Left forelimb (tissue), 1 donor: ENCODE data around the gene SPTBN5.

ENCODE experiments used
- DNase-seq: peaks from one replicate; pipeline ENCODE4 v3.0.0-alpha.2; 2018; ENCODE audit warnings: low spot score

Gene SPTBN5

DNA sequence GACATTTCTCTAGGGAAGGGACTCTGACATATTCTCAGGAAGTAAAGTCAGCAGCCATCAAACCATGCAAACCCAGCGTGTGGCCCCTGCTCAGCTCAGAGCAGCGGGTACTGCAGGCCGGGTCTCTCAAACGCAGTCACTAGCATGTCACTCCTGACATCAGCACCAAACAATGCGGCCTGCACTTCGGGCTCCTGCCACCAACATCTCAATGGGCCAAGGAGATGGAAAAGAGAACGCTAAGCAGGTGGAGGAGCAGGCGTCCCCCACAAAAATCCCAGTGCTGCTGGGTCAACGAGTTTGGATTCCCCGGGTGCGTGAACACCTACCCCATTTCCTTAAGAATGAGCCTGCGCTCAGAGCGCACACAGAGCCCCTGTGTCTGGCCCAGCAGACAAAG lies 9.9 kb upstream of the SPTBN5 start:
- no peak for DNase-seq

GRCh38 chr15:41901431-41901830 lies 7.6 kb upstream of the SPTBN5 start:
- DNase-seq: no peak

DNA sequence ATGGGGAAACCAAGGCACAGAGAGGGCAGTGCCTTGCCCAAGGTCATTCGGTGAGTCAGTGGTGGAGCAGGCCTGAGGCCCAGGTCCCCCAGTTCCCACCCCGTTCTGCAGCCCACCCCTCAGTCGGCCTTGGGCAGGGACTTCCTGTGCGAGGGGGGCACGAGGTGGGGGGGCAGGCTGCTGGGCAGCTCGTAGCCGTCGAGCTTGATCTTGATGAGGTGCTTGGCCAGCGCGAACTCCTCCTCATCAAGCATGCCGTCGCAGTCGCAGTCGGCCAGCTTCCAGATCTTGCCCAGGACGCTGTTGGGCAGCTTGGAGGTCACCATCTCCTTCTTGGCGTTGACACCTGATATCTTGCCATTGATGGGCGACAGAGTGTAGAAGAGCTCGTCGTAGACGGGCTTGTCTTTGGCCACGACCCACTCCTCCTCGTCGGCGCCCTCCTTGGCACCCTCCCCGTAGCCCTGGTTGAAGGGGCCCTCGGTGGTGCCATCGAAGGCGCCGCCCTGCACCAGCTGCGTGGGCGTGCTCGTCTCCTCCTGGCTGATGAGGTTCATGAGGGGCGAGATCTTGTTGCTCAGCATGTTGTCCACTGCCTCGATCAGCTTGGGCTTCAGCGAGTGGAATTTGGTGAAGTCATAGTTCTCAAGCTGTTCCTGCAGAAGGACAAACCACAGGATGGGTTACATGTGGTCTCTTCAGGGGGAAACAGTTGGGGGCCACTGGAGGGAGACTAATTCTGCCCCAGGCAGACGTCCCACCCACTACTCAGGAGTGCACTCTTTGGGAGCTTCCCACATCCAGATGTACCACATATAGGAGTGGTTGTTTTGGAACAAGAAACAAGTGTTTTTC lies 6.9 kb upstream of the SPTBN5 start:
- no peak for DNase-seq

DNA sequence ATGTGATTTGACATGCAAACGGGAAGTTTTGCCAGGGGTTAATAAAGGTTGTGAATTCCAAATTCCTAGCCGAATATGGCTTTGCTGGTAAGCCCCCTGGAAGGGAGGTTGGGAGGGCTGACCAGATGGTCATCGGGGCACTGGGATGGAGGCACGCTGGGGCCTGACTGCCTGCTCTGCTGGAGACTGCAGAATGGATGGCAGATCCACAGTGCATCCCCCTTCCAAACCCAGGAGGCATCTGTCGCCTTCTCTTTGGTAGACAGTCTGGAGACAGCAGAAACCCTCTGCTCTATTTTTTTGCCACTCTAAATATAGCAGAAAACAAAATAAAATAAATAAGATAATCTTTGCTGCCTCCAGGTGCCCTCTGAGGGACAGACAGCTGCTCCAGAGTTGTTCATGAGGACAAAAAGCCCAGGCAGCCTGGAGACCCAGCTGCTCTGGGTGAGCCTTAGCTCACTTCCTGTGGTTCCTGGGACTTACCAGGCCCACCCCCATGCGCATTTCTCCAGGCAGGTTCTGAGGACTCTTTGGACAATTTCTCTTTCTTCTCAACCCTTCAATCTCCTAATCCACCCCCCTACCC lies 6.1 kb upstream of the SPTBN5 start:
- DNase-seq: no peak

DNA sequence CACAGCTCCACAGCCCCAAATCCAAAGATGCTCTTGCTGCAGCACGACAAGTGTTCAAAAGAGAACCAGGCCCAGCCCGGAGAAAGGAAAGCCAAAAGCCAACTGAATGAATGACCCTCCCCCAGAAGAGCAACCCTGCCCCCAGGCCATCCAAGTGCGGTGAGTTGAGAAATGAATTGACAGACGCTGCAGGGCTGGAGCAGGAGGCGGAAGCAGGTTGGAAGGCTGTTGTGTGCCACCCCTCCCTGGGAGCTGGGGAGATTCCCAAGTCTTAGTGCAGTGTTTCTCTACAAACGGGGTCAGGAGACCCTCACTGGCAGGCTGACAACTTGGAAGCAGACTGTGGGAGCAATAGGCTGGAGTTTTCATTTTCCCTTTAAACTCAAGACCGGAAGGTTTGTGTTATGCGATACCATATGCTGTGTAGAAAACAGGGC lies 3.5 kb upstream of the SPTBN5 start:
- no peak for DNase-seq

DNA sequence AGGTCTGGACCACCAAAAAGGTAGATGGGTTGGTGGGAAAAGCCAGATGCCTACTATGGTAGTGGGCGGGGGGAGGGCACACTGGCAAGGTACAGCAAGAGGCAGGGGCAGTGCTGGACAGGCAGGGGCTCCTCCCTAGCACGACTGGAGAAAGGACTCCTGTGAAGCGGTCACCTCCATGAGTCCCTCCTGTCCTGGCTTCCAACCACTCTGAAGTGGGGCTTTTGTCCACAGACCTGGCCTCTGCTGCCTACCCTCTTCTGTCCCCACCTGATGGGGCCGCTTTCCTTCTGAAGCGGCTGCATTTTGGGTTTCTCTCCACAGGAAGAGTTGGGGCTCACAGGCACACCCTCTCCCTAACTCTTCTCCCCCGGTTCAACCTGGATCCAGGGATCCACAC lies 2.7 kb upstream of the SPTBN5 start:
- no peak for DNase-seq

DNA sequence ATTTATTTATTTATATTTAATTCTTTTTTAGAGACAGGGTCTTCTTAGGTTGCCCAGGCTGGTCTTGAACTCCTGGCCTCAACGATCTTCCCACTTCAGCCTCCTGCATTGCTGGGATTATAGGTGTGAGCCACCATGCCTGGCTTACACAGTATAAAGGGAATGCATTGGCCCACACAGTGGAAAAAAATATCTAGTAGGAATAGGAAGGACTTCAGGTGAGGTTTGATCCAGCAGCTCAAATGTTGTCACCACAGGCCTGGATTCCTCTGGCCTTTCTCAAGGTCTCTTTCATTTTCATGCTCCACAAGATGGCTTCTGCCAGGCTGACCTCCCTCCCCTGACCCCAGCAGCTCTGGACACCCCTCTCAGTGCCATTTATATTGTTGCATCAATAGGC lies 2.1 kb upstream of the SPTBN5 start:
- no peak for DNase-seq

GRCh38 chr15:41895491-41895890 lies 1.6 kb upstream of the SPTBN5 start:
- no peak for DNase-seq

GRCh38 chr15:41894791-41895463 lies 1.1 kb upstream of the SPTBN5 start:
- no peak for DNase-seq

GRCh38 chr15:41894251-41894790 lies 468 bp upstream of the SPTBN5 start:
- no peak for DNase-seq

- DNase-seq: no peak
Measured at GRCh38 chr15:41892621-41893421, 1.0 kb downstream of the SPTBN5 start.

- no peak for DNase-seq
Measured at GRCh38 chr15:41891946-41892345, 1.9 kb downstream of the SPTBN5 start.

GRCh38 chr15:41891226-41891625 lies 2.6 kb downstream of the SPTBN5 start:
- DNase-seq: no peak

DNA sequence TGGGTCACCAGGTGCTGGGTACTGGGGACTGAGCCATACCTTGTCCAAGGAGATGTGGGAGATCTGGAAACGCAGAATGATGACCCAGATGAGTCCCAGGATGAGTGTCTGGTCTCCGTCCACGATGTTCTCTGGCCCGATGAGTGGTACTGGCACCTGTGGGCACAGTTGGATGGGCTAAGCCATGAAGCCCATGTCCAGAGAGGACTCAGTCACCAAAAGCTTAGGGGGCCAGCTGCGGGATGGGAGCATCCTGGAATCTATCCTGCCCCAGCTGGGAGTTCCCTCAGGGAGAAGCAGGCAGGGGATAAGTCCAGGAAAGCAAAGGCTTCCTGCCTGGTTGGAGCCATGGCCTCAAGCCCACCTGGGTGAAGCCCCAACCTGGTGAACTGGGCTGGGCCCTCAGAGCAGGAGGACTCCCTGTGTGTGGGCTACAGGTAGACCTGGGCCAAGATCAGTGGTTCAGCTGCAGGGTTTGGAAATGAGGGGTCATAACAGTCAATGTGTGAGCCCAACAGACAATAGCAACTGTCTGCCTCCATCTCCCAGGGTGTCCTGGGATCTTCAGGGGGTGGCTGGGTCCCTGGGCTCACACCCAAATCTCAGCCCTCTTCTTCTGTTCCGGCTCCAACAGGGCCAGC lies 3.7 kb downstream of the SPTBN5 start:
- DNase-seq: no peak

DNA sequence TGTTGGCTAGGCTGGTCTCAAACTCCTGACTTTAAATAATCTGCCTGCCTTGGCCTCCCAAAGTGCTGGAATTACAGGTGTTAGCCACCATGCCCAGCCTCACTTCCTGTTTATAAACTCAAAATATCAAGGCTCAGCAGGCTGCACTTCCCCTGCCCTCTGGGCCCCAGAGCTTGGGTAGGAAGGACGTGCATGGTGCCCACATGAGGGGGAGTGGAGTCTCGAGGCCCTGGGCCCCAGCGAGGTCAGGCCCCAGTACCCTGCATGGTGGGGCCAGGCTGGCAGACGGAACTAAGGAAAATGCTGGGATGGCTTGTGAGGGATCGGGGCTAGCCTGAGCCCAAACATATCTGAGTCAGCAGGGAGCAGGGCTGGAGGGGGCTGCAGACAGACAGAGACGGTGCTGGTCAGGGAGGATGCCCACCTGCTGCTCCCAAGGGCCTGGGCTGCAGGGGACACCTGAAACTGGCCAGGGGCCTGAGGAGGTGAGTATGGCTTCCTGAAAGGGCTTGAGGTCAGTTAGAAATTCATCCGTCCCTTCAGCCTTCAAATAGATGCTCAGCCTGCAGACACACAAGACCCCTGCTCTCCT lies 5.1 kb downstream of the SPTBN5 start:
- DNase-seq: no peak

GRCh38 chr15:41887893-41888292 lies 6.0 kb downstream of the SPTBN5 start:
- DNase-seq: no peak

- no peak for DNase-seq
Measured at GRCh38 chr15:41887161-41887560, 6.7 kb downstream of the SPTBN5 start.

DNA sequence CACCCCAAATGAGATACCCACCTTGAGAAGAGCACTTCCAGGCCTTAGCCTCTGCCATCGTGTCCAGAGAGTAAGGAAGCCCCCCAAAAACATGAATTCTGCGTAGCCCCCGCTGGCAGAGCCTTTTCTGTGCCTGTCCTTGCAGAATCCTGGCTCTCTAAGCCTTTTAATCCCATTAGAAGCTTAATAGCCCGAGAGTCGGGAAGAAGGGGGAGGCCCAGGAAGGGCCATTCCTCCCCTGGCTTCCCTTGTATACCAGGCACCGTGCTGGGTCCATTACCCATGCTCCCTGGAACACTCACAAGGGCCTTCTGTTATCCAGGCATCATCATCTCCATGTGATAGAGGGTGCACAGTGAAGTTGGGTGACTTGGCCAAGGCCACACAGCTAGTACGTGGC lies 7.1 kb downstream of the SPTBN5 start:
- no peak for DNase-seq

DNA sequence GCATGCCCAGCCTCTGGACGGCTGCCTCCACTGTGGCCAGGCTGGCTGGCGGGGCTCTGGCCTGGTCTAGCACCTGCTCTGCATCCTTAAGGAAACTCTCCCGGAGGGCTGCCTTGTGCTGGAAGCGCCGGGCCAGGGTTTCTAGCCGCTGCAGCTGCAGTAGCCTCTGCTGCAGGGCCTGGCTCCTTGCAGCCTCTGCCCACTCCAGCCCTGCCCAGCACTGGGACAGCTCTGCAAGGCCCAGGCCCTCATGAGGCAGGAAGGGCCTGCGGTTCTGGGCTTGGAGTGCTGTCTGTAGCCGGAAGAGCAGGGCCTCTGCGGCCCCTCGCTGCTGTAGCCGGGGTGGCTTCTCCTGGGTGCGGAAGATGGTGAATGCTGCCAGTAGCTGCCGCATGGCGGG lies 8.0 kb downstream of the SPTBN5 start:
- no peak for DNase-seq

DNA sequence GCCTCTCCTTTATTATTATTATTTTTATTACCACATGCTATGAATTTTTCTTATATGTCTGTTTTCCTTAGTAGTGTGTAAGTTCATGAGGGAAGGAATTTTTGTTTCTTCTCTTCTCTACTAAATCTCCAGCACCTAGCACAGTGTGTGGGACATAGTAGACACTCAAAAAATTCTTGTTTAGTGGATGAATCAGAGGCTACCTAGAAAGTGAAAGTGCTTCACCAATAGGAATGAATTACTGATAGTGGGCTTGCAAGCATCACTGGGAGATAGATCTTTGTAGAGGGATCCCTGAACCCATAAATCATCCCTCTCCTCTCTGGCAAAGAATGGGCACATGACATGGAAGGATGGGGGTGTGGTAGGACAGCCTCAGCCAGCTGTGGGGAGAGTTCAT lies 8.5 kb downstream of the SPTBN5 start:
- DNase-seq: no peak

DNA sequence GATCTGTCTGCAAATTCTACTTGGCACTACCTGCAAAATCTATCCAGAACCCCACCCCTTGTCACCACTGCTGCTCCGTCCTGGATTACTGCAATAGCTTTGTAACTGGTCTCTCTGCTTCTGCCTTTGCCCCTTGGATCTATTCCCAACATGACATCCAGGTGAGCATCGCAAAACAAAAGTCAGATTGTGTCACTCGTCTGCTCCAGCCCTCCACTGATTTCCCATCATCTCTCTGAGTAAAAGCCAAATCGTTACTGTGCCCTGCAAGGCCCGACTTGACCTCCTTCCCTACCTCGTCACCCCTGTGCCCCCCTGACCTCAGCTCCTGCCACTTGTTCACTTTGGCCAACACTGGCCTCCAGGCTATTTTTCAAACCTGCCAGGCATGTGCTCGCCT lies 9.4 kb downstream of the SPTBN5 start:
- DNase-seq: no peak
